DOHH2 (cell line): ENCODE results near the gene CAMTA1.

ENCODE experiments used
- H3F3A ChIP-seq: fragments of 200-600 bp; sonication (generic), shearing (Covaris generic); 2 replicates; pipeline ENCODE4 v1.6.0; 2016; ENCODE audit warnings: antibody characterized with exemption, mild to moderate bottlenecking; ENCODE audit not compliant: control insufficient read depth, insufficient read depth
- H3K27ac ChIP-seq: fragments of 200-600 bp; sonication (generic); 2 replicates; pipeline ENCODE4 v1.5.1; 2014; ENCODE audit warnings: low read depth, mild to moderate bottlenecking, low read length, moderate library complexity
- H3K27me3 ChIP-seq: fragments of 200-600 bp; sonication (generic); 2 replicates; pipeline ENCODE4 v1.6.1; 2014; ENCODE audit warnings: mild to moderate bottlenecking, low read length, mixed read lengths; ENCODE audit not compliant: control insufficient read depth
- H3K36me3 ChIP-seq: fragments of 200-600 bp; sonication (generic); 2 replicates; pipeline ENCODE4 v1.6.1; 2014; ENCODE audit warnings: mild to moderate bottlenecking, low read length, moderate library complexity, mixed read lengths; ENCODE audit not compliant: control insufficient read depth
- H3K4me1 ChIP-seq: fragments of 200-600 bp; sonication (generic); 2 replicates; pipeline ENCODE4 v1.6.1; 2014; ENCODE audit warnings: mild to moderate bottlenecking, low read length, mixed read lengths; ENCODE audit not compliant: control insufficient read depth
- H3K4me2 ChIP-seq: fragments of 200-600 bp; sonication (generic); 2 replicates; pipeline ENCODE4 v1.6.0; 2014; ENCODE audit warnings: mild to moderate bottlenecking, low read length, moderate library complexity
- H3K4me3 ChIP-seq: fragments of 200-600 bp; sonication (generic); 2 replicates; pipeline ENCODE4 v1.5.1; 2014; ENCODE audit warnings: mild to moderate bottlenecking, low read length, mixed read lengths
- H3K79me2 ChIP-seq: fragments of 200-600 bp; sonication (generic); 2 replicates; pipeline ENCODE4 v1.6.1; 2014; ENCODE audit warnings: mild to moderate bottlenecking, low read length, mixed read lengths; ENCODE audit not compliant: control insufficient read depth
- H3K9me2 ChIP-seq: fragments of 200-600 bp; sonication (generic); replicated peaks from 2 replicates; pipeline ENCODE4 v1.6.1; 2014; ENCODE audit warnings: mild to moderate bottlenecking, low read length, mixed read lengths; ENCODE audit not compliant: control insufficient read depth
- H3K9me3 ChIP-seq: fragments of 200-600 bp; sonication (generic); 2 replicates; pipeline ENCODE4 v1.6.1; 2014; ENCODE audit warnings: antibody characterized with exemption, low read length, mixed read lengths; ENCODE audit not compliant: control insufficient read depth, insufficient read depth
- H4K20me1 ChIP-seq: fragments of 200-600 bp; sonication (generic); 2 replicates; pipeline ENCODE4 v1.6.0; 2014; ENCODE audit warnings: low read depth, mild to moderate bottlenecking, antibody characterized with exemption, low read length, moderate library complexity; ENCODE audit not compliant: control insufficient read depth, insufficient read depth
- CTCF ChIP-seq: fragments of 200-600 bp; sonication (generic); IDR thresholded peaks from one replicate; pipeline ENCODE4 v1.5.1; 2014; ENCODE audit warnings: antibody characterized with exemption, mild to moderate bottlenecking, low read depth, low read length; ENCODE audit not compliant: poor library complexity, severe bottlenecking
- EZH2phosphoT487 ChIP-seq: fragments of 200-600 bp; sonication (generic); IDR thresholded peaks from 2 replicates; pipeline ENCODE4 v1.6.1; 2017; ENCODE audit warnings: borderline replicate concordance, mild to moderate bottlenecking, antibody characterized with exemption, low read length, moderate library complexity, mixed read lengths

The CAMTA1 gene

GRCh38 chr1:6886523-6886922, 101.3 kb downstream of the CAMTA1 start:
- no peak for TF ChIP-seq CTCF
- TF ChIP-seq EZH2phosphoT487 = no peak
- no peak overlapping the region for H3K27ac ChIP-seq
- 0 out of 2 replicates have a peak, but pooled peaks cover 3% of the 10 kb centered on the region for H3K4me1 ChIP-seq
- H3K79me2 ChIP-seq = no peaks in the 10 kb centered on the region
- no peaks in the 10 kb centered on the region for H3K9me3 ChIP-seq
- H3F3A ChIP-seq = 0 out of 2 replicates have a peak, but pooled peaks cover 2% of the 10 kb centered on the region
- no peaks in the 10 kb centered on the region for H3K36me3 ChIP-seq
- H3K9me2 ChIP-seq = no peaks in the 10 kb centered on the region
- no peak overlapping the region for H3K4me2 ChIP-seq
- no peak overlapping the region for H3K4me3 ChIP-seq
- H3K27me3 ChIP-seq = no peaks in the 10 kb centered on the region
- H4K20me1 ChIP-seq = no peaks in the 10 kb centered on the region

GRCh38 chr1:6888268-6888667, 103.0 kb downstream of the CAMTA1 start:
- no peaks in the 10 kb centered on the region for H4K20me1 ChIP-seq
- no peak overlapping the region for H3K4me2 ChIP-seq
- no peaks in the 10 kb centered on the region for H3K27me3 ChIP-seq
- no peak overlapping the region for H3K4me3 ChIP-seq
- no peak overlapping the region for H3K27ac ChIP-seq
- H3K36me3 ChIP-seq = no peaks in the 10 kb centered on the region
- H3K9me2 ChIP-seq = no peaks in the 10 kb centered on the region
- TF ChIP-seq CTCF (no peak), EZH2phosphoT487 (no peak)
- 0 out of 2 replicates have a peak, but pooled peaks cover 2% of the 10 kb centered on the region for H3F3A ChIP-seq
- H3K9me3 ChIP-seq = no peaks in the 10 kb centered on the region
- 0 out of 2 replicates have a peak, but pooled peaks cover 3% of the 10 kb centered on the region for H3K4me1 ChIP-seq
- no peaks in the 10 kb centered on the region for H3K79me2 ChIP-seq

GRCh38 chr1:6888870-6889269, 103.6 kb downstream of the CAMTA1 start:
- H3K9me3 ChIP-seq = no peaks in the 10 kb centered on the region
- TF ChIP-seq EZH2phosphoT487 (no peak), CTCF (no peak)
- H3K4me3 ChIP-seq = no peak overlapping the region
- no peaks in the 10 kb centered on the region for H4K20me1 ChIP-seq
- no peaks in the 10 kb centered on the region for H3K36me3 ChIP-seq
- no peak overlapping the region for H3K27ac ChIP-seq
- H3K4me1 ChIP-seq = 0 out of 2 replicates have a peak, but pooled peaks cover 3% of the 10 kb centered on the region
- H3K79me2 ChIP-seq = no peaks in the 10 kb centered on the region
- H3K9me2 ChIP-seq = no peaks in the 10 kb centered on the region
- H3K27me3 ChIP-seq = no peaks in the 10 kb centered on the region
- no peak overlapping the region for H3K4me2 ChIP-seq
- H3F3A ChIP-seq = 0 out of 2 replicates have a peak, but pooled peaks cover 2% of the 10 kb centered on the region
